ENCODE results near the gene FAM170A. TPM values are rescaled to one million over a fixed set of nuclear protein-coding genes. Genes with fewer than 3 reads are reported as not detected.

The FAM170A gene
- polyA plus RNA-seq (2013, experiment 1 of 2): not detected
- polyA plus RNA-seq (2013, experiment 2 of 2): not detected

DNA sequence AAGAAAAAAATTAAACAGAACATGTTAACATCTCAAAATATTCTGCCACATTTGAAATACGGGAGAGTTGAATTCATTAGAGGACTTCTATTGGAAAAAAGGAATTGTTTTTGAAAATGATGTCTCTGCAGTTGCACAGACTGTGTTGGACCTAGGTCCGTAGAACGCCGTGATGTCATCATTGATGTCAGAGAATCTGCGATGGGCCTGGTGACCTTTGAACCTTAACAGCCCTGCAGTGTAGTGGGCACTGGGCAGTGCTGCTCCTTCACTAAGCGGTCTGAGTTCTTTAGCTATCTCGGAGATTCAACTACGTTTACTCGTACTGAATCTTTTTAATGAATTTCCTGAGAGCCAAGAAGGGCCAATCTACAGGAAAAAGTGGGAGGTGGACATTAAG, at the start of gene FAM170A:
Gene FAM170A (plus strand): TSS at position 220 of the 400 bp plus-strand sequence. CDS start 211 bp downstream, outside the sequence.
- H2BK5ac ChIP-seq (ENCODE audit: low read length): no peak within 1 kb of the TSS
- H3K27me3 ChIP-seq (ENCODE audit: insufficient read depth, low read length, poor library complexity): no peaks in the 10 kb centered on the region
- H2AK5ac ChIP-seq (ENCODE audit: low read length): no peak within 1 kb of the TSS
- no peak within 1 kb of the TSS for H3K27ac ChIP-seq (ENCODE audit: low read depth, low read length)
- no peak for DNase-seq
- H3K56ac ChIP-seq (ENCODE audit: low read length): no peak within 1 kb of the TSS
- H2BK15ac ChIP-seq (replicated peaks; ENCODE audit: low read depth): no peak within 1 kb of the TSS
- no peak within 1 kb of the TSS for H3K4me3 ChIP-seq (ENCODE audit: low read length)
- no peaks in the 10 kb centered on the region for H3K79me1 ChIP-seq (ENCODE audit: low read length)
- no peak within 1 kb of the TSS for H3K4me2 ChIP-seq (ENCODE audit: low read length)
- no CpG with 5 or more reads among the region's 9 CpGs for WGBS (ENCODE audit: extremely low coverage, insufficient coverage, low lambda C conversion rate)
- no peak within 1 kb of the TSS for H4K8ac ChIP-seq (ENCODE audit: low read depth, low read length)
- H4K5ac ChIP-seq (ENCODE audit: low read length): no peak within 1 kb of the TSS
- H3K9ac ChIP-seq (ENCODE audit: low read length): no peak within 1 kb of the TSS
- no peak within 1 kb of the TSS for H3K4ac ChIP-seq (ENCODE audit: low read depth, low read length)
- no peaks in the 10 kb centered on the region for H3K4me1 ChIP-seq (ENCODE audit: control insufficient read depth, low read depth, low read length)
- no peaks in the 10 kb centered on the region for H3K79me2 ChIP-seq (ENCODE audit: control insufficient read depth, insufficient read depth, low read length)
- no peak within 1 kb of the TSS for H3K18ac ChIP-seq (ENCODE audit: low read length)
- no peak within 1 kb of the TSS for H2BK120ac ChIP-seq (ENCODE audit: low read depth, low read length)
- no peaks in the 10 kb centered on the region for H3K36me3 ChIP-seq (ENCODE audit: control insufficient read depth, insufficient read depth, low read length)
- no peak within 1 kb of the TSS for H3K23ac ChIP-seq (ENCODE audit: low read length)

DNA sequence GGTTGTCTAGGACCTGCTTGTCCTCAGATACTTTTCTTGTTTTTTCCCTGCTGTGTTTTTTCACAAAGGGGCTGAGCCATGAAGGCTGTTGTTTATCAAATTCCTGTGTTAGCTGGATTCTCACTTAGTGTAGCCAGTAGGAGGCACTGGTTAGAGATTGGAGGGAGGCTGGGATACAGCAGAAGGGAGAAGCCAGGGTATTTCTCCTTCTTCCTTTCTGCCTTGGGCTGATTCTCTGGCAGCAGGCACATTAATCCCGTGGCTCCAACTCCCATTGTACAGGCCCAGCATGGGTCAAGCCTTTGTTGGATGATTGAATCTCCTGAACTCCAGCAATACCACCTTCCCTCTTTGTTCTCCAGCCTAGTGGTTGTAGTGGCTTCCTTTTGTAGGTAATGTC, 46.4 kb upstream of the FAM170A start:
- Histone ChIP-seq H3K79me1 (ENCODE audit: low read length) (no peaks in the 10 kb centered on the region), H3K56ac (ENCODE audit: low read length) (no peak overlapping the region), H2BK15ac (replicated peaks; ENCODE audit: low read depth) (no peak overlapping the region), H3K4ac (ENCODE audit: low read depth, low read length) (no peak overlapping the region), H3K4me2 (ENCODE audit: low read length) (no peak overlapping the region), H3K27ac (ENCODE audit: low read depth, low read length) (no peak overlapping the region), H4K8ac (ENCODE audit: low read depth, low read length) (no peak overlapping the region), H3K79me2 (ENCODE audit: control insufficient read depth, insufficient read depth, low read length) (no peaks in the 10 kb centered on the region), H2BK120ac (ENCODE audit: low read depth, low read length) (no peak overlapping the region), H3K27me3 (ENCODE audit: insufficient read depth, low read length, poor library complexity) (no peaks in the 10 kb centered on the region), H4K5ac (ENCODE audit: low read length) (no peak overlapping the region), H3K36me3 (ENCODE audit: control insufficient read depth, insufficient read depth, low read length) (no peaks in the 10 kb centered on the region), H3K18ac (ENCODE audit: low read length) (no peak overlapping the region), H3K9ac (ENCODE audit: low read length) (no peak overlapping the region), H2AK5ac (ENCODE audit: low read length) (no peak overlapping the region), H3K4me1 (ENCODE audit: control insufficient read depth, low read depth, low read length) (peaks cover 7% of the 10 kb centered on the region), H3K4me3 (ENCODE audit: low read length) (no peak overlapping the region), H2BK5ac (ENCODE audit: low read length) (no peak overlapping the region), H3K23ac (ENCODE audit: low read length) (no peak overlapping the region)
- WGBS (ENCODE audit: extremely low coverage, insufficient coverage, low lambda C conversion rate): no CpG with 5 or more reads among the region's 1 CpG
- peak; percentile 93 for DNase-seq

DNA sequence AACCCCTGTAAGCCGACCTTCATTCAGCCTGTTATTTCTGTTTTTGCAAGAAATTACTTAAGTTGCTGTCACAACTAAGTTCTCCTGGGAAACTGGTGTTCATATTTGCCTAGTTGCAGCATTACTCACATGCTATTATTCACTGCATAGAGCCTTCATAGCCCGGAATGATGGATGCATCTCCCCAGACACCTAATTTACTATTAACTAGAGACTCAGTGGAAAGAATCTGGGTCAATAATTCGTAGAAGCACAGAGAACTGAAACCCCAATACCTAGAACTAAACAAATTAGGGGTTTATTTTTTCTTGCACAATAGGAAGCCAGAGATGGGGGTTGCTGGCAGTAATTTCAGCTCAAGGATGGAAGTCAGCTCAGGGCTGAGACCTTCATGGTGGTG, 45.7 kb upstream of the FAM170A start:
- H3K18ac ChIP-seq (ENCODE audit: low read length): peak overlapping the region; percentile 82
- WGBS (ENCODE audit: extremely low coverage, insufficient coverage, low lambda C conversion rate): no CpG with 5 or more reads among the region's 3 CpGs
- no peaks in the 10 kb centered on the region for H3K27me3 ChIP-seq (ENCODE audit: insufficient read depth, low read length, poor library complexity)
- H4K5ac ChIP-seq (ENCODE audit: low read length): no peak overlapping the region
- no peaks in the 10 kb centered on the region for H3K79me1 ChIP-seq (ENCODE audit: low read length)
- peak overlapping the region; percentile 34 for H3K27ac ChIP-seq (ENCODE audit: low read depth, low read length)
- no peaks in the 10 kb centered on the region for H3K79me2 ChIP-seq (ENCODE audit: control insufficient read depth, insufficient read depth, low read length)
- no peak overlapping the region for H2BK15ac ChIP-seq (replicated peaks; ENCODE audit: low read depth)
- H3K4me2 ChIP-seq (ENCODE audit: low read length): no peak overlapping the region
- no peak overlapping the region for H3K56ac ChIP-seq (ENCODE audit: low read length)
- H2AK5ac ChIP-seq (ENCODE audit: low read length): peak overlapping the region; percentile 78
- DNase-seq: no peak
- no peaks in the 10 kb centered on the region for H3K36me3 ChIP-seq (ENCODE audit: control insufficient read depth, insufficient read depth, low read length)
- no peak overlapping the region for H2BK120ac ChIP-seq (ENCODE audit: low read depth, low read length)
- H3K23ac ChIP-seq (ENCODE audit: low read length): no peak overlapping the region
- H3K4me1 ChIP-seq (ENCODE audit: control insufficient read depth, low read depth, low read length): peaks cover 7% of the 10 kb centered on the region
- H3K4me3 ChIP-seq (ENCODE audit: low read length): no peak overlapping the region
- H4K8ac ChIP-seq (ENCODE audit: low read depth, low read length): peak overlapping the region; percentile 39
- no peak overlapping the region for H2BK5ac ChIP-seq (ENCODE audit: low read length)
- no peak overlapping the region for H3K4ac ChIP-seq (ENCODE audit: low read depth, low read length)
- H3K9ac ChIP-seq (ENCODE audit: low read length): no peak overlapping the region

DNA sequence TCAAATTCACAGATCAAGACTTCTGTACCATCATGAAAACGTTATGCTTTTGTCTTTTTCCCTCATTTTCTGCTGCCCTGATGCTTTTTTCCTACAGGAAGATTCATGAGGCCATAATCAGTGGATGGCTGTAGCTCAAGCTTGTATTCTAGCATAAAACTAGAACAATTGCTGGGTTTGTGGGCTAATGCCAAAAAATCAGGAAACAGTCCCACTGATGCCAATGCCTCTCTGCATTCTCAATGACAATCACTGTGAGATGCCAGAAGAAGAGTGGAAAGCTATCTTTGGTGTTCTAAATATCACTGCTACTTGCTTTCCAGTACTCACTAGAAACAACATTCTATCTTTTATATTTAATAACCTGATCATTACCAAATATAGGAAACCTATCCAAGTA, 33.3 kb upstream of the FAM170A start:
- DNase-seq: no peak
- Histone ChIP-seq H3K4me2 (ENCODE audit: low read length) (no peak overlapping the region), H3K4me3 (ENCODE audit: low read length) (no peak overlapping the region), H3K4me1 (ENCODE audit: control insufficient read depth, low read depth, low read length) (no peaks in the 10 kb centered on the region), H3K9ac (ENCODE audit: low read length) (no peak overlapping the region), H2BK15ac (replicated peaks; ENCODE audit: low read depth) (no peak overlapping the region), H3K27me3 (ENCODE audit: insufficient read depth, low read length, poor library complexity) (no peaks in the 10 kb centered on the region), H3K79me1 (ENCODE audit: low read length) (no peaks in the 10 kb centered on the region), H3K4ac (ENCODE audit: low read depth, low read length) (no peak overlapping the region), H3K79me2 (ENCODE audit: control insufficient read depth, insufficient read depth, low read length) (no peaks in the 10 kb centered on the region), H4K8ac (ENCODE audit: low read depth, low read length) (no peak overlapping the region), H2BK5ac (ENCODE audit: low read length) (no peak overlapping the region), H2AK5ac (ENCODE audit: low read length) (no peak overlapping the region), H2BK120ac (ENCODE audit: low read depth, low read length) (no peak overlapping the region), H3K27ac (ENCODE audit: low read depth, low read length) (no peak overlapping the region), H3K23ac (ENCODE audit: low read length) (no peak overlapping the region), H3K18ac (ENCODE audit: low read length) (no peak overlapping the region), H4K5ac (ENCODE audit: low read length) (no peak overlapping the region), H3K56ac (ENCODE audit: low read length) (no peak overlapping the region), H3K36me3 (ENCODE audit: control insufficient read depth, insufficient read depth, low read length) (no peaks in the 10 kb centered on the region)
- WGBS (ENCODE audit: extremely low coverage, insufficient coverage, low lambda C conversion rate): no CpG with 5 or more reads among the region's 1 CpG

DNA sequence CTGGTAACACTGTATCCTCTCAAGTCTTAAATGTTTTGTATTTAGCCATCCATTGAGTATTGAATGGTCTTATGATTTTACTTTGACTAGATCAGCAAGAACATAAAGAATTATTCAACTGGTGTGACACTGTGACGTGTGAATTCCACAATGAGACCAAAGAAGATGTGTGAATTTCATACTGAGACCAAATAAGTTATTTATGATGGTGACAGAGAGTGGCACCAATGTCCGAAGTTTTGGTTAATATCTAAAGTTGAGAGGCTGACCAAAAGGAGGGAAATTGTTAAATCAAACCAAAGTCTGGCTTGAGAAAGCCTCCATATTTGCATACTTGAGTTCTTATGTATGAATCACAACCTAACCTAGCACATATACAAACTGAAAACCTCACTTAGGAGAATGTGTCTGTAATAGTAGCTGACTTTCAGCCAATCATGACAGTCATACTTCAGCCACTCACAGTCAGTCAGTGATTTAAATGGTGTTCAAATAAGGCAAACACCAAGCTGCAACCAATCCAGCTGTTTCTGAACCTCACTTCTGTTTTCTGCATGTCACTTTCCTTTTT, 31.5 kb upstream of the FAM170A start:
- H3K4me1 ChIP-seq (ENCODE audit: control insufficient read depth, low read depth, low read length): no peaks in the 10 kb centered on the region
- H3K36me3 ChIP-seq (ENCODE audit: control insufficient read depth, insufficient read depth, low read length): no peaks in the 10 kb centered on the region
- no peak overlapping the region for H4K5ac ChIP-seq (ENCODE audit: low read length)
- H2BK120ac ChIP-seq (ENCODE audit: low read depth, low read length): no peak overlapping the region
- no peak overlapping the region for H3K4ac ChIP-seq (ENCODE audit: low read depth, low read length)
- no peak overlapping the region for H4K8ac ChIP-seq (ENCODE audit: low read depth, low read length)
- no peaks in the 10 kb centered on the region for H3K79me2 ChIP-seq (ENCODE audit: control insufficient read depth, insufficient read depth, low read length)
- no peak overlapping the region for H2BK5ac ChIP-seq (ENCODE audit: low read length)
- no peak overlapping the region for H3K18ac ChIP-seq (ENCODE audit: low read length)
- H3K23ac ChIP-seq (ENCODE audit: low read length): no peak overlapping the region
- H3K9ac ChIP-seq (ENCODE audit: low read length): no peak overlapping the region
- no peak overlapping the region for H2AK5ac ChIP-seq (ENCODE audit: low read length)
- H3K27ac ChIP-seq (ENCODE audit: low read depth, low read length): no peak overlapping the region
- H3K56ac ChIP-seq (ENCODE audit: low read length): no peak overlapping the region
- DNase-seq: no peak
- WGBS (ENCODE audit: extremely low coverage, insufficient coverage, low lambda C conversion rate): no CpG with 5 or more reads among the region's 2 CpGs
- no peak overlapping the region for H3K4me2 ChIP-seq (ENCODE audit: low read length)
- H2BK15ac ChIP-seq (replicated peaks; ENCODE audit: low read depth): no peak overlapping the region
- H3K79me1 ChIP-seq (ENCODE audit: low read length): no peaks in the 10 kb centered on the region
- H3K4me3 ChIP-seq (ENCODE audit: low read length): no peak overlapping the region
- H3K27me3 ChIP-seq (ENCODE audit: insufficient read depth, low read length, poor library complexity): no peaks in the 10 kb centered on the region

GRCh38 chr5:119613937-119614336, 15.4 kb upstream of the FAM170A start:
- Histone ChIP-seq H3K4me2 (ENCODE audit: low read length) (no peak overlapping the region), H4K5ac (ENCODE audit: low read length) (no peak overlapping the region), H3K56ac (ENCODE audit: low read length) (no peak overlapping the region), H3K23ac (ENCODE audit: low read length) (no peak overlapping the region), H3K36me3 (ENCODE audit: control insufficient read depth, insufficient read depth, low read length) (no peaks in the 10 kb centered on the region), H3K4me1 (ENCODE audit: control insufficient read depth, low read depth, low read length) (no peaks in the 10 kb centered on the region), H3K18ac (ENCODE audit: low read length) (no peak overlapping the region), H2AK5ac (ENCODE audit: low read length) (no peak overlapping the region), H3K4ac (ENCODE audit: low read depth, low read length) (no peak overlapping the region), H3K27me3 (ENCODE audit: insufficient read depth, low read length, poor library complexity) (no peaks in the 10 kb centered on the region), H3K27ac (ENCODE audit: low read depth, low read length) (no peak overlapping the region), H3K9ac (ENCODE audit: low read length) (no peak overlapping the region), H2BK120ac (ENCODE audit: low read depth, low read length) (no peak overlapping the region), H3K79me2 (ENCODE audit: control insufficient read depth, insufficient read depth, low read length) (no peaks in the 10 kb centered on the region), H3K79me1 (ENCODE audit: low read length) (no peaks in the 10 kb centered on the region), H4K8ac (ENCODE audit: low read depth, low read length) (no peak overlapping the region), H2BK5ac (ENCODE audit: low read length) (no peak overlapping the region), H2BK15ac (replicated peaks; ENCODE audit: low read depth) (no peak overlapping the region), H3K4me3 (ENCODE audit: low read length) (no peak overlapping the region)
- no peak for DNase-seq
